WTC11 (cell line): Measurements from ENCODE around the gene SSH3.

Source experiments
- CTCF ChIP-seq: fragments of 200-600 bp; IDR thresholded peaks from 2 replicates; pipeline ENCODE4 v1.8.0; 2022; ENCODE audit warnings: antibody characterized with exemption
- E2F1 ChIP-seq: sonication (generic); formaldehyde crosslinking; IDR thresholded peaks from 2 replicates; pipeline ENCODE4 v1.8.0; 2022; ENCODE audit warnings: mild to moderate bottlenecking, missing genetic modification reagents
- E2F4 ChIP-seq: sonication (generic); formaldehyde crosslinking; IDR thresholded peaks from 2 replicates; pipeline ENCODE4 v1.8.1; 2022; ENCODE audit warnings: low read depth, mild to moderate bottlenecking, moderate library complexity, missing genetic modification reagents, borderline replicate concordance
- FOXJ3 ChIP-seq: sonication (generic); formaldehyde crosslinking; IDR thresholded peaks from 2 replicates; pipeline ENCODE4 v1.9.0; 2021; ENCODE audit warnings: missing genetic modification reagents, mild to moderate bottlenecking, borderline replicate concordance
- NFYB ChIP-seq: sonication (generic); formaldehyde crosslinking; conservative IDR thresholded peaks from 2 replicates; pipeline ENCODE4 v1.8.0; 2022; ENCODE audit warnings: low read depth, missing genetic modification reagents
- ZNF317 ChIP-seq: sonication (generic); formaldehyde crosslinking; IDR thresholded peaks from 2 replicates; pipeline ENCODE4 v1.8.1; 2023; ENCODE audit warnings: low read depth, mild to moderate bottlenecking, moderate library complexity, missing genetic modification reagents, borderline replicate concordance

- TF ChIP-seq CTCF (no peak), E2F1 (CRISPR knock-in tag) (no peak), E2F4 (CRISPR knock-in tag) (no peak), ZNF317 (CRISPR knock-in tag) (no peak), FOXJ3 (CRISPR knock-in tag) (no peak), NFYB (CRISPR knock-in tag) (no peak)
These were observed 4.2 kb downstream of the SSH3 start for GRCh38 chr11:67307545-67308001.
